ENCODE measurements around the gene PTPRO.
A peak's percentile ranks its signal among the peaks of the same experiment; 100 is the strongest.

The PTPRO gene

GRCh38 chr12:15590180-15590826 is 268.0 kb downstream of the PTPRO start:
- no peak overlapping the region for H3K4me3 ChIP-seq (ENCODE audit: low read depth, low read length)
- peak; percentile 65 for DNase-seq (ENCODE audit: low read depth)
- peak; percentile 74 for TF ChIP-seq CTCF (IDR thresholded peaks at IDR 0.05; ENCODE audit: low read depth, low read length)
- no peak for TF ChIP-seq POLR2A (IDR thresholded peaks at IDR 0.05; ENCODE audit: extremely low read depth, insufficient read length)
- TF ChIP-seq, protein P1, sequence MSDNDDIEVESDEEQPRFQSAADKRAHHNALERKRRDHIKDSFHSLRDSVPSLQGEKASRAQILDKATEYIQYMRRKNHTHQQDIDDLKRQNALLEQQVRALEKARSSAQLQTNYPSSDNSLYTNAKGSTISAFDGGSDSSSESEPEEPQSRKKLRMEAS (IDR thresholded peaks at IDR 0.05; ENCODE audit: low read depth, low read length) = peak; percentile 75
- TF ChIP-seq MYC (IDR thresholded peaks at IDR 0.05; ENCODE audit: low read depth, low read length) = no peak

- no peak overlapping the region for H3K4me3 ChIP-seq (ENCODE audit: low read depth, low read length)
- no peak for DNase-seq (ENCODE audit: low read depth)
- TF ChIP-seq POLR2A (IDR thresholded peaks at IDR 0.05; ENCODE audit: extremely low read depth, insufficient read length) = no peak
- TF ChIP-seq CTCF (IDR thresholded peaks at IDR 0.05; ENCODE audit: low read depth, low read length) = no peak
- TF ChIP-seq, protein P1 (IDR thresholded peaks at IDR 0.05; ENCODE audit: low read depth, low read length) = no peak
- no peak for TF ChIP-seq MYC (IDR thresholded peaks at IDR 0.05; ENCODE audit: low read depth, low read length)
Measured at GRCh38 chr12:15591811-15592210, 269.5 kb downstream of the PTPRO start.

GRCh38 chr12:15592934-15593333 is 270.6 kb downstream of the PTPRO start:
- TF ChIP-seq POLR2A (IDR thresholded peaks at IDR 0.05; ENCODE audit: extremely low read depth, insufficient read length) = no peak
- TF ChIP-seq, protein P1 (IDR thresholded peaks at IDR 0.05; ENCODE audit: low read depth, low read length) = no peak
- TF ChIP-seq CTCF (IDR thresholded peaks at IDR 0.05; ENCODE audit: low read depth, low read length) = no peak
- TF ChIP-seq MYC (IDR thresholded peaks at IDR 0.05; ENCODE audit: low read depth, low read length) = no peak
- H3K4me3 ChIP-seq (ENCODE audit: low read depth, low read length) = no peak overlapping the region
- DNase-seq (ENCODE audit: low read depth) = no peak

DNA sequence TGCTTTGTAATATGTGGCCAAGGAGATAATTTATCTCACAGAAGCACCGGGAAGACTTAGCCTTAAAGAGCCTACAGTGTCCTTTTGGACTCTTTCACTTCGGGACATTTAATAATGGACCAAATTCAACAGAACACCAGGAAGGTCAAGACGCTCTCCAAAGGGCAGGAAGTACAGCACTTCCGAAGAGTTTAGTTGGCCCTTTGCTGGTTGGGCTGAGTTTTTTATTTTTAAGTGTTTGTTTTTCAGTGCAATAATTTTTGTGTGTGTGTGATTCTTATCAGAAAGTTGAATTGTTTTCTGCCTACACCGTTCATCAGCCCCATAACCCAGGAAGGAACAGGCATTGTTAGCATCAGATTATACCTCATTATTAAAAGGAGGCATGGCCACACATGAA is 273.9 kb downstream of the PTPRO start:
- no peak overlapping the region for H3K4me3 ChIP-seq (ENCODE audit: low read depth, low read length)
- TF ChIP-seq, protein P1 (IDR thresholded peaks at IDR 0.05; ENCODE audit: low read depth, low read length) = no peak
- no peak for TF ChIP-seq POLR2A (IDR thresholded peaks at IDR 0.05; ENCODE audit: extremely low read depth, insufficient read length)
- TF ChIP-seq MYC (IDR thresholded peaks at IDR 0.05; ENCODE audit: low read depth, low read length) = no peak
- TF ChIP-seq CTCF (IDR thresholded peaks at IDR 0.05; ENCODE audit: low read depth, low read length) = no peak
- DNase-seq (ENCODE audit: low read depth) = no peak

DNA sequence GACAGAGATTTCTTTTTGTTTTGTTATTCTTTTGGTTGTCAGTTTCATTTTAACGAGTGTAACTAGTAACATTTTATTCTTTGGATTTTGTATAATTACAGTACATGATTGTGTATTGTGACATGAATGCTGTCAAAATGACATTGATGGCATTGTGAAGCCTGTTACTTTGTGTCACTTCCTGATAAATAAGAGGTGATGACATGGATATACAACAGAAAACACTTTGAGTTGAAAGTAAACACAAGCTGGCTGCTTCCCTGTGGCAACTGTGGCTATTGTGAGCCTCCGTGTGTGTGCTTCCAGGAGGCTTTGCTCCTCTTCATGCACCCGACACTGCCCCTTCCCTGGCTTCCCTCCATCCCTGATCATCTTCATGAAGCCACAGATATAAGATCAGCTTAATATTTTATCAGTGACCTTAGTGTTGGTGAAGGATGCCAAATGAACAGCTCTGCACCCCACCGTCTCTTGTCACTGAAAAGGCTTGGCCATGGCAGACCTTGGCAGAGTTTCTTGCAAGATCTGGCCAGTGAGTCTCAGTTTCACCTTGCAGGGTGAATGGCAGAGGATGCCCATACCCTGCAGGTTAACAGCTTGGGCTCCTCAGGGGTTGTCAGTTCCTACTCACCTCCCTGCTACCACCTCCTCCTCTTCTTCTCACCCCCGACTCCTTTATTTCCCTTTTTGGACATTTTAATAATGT is 275.0 kb downstream of the PTPRO start:
- TF ChIP-seq POLR2A (IDR thresholded peaks at IDR 0.05; ENCODE audit: extremely low read depth, insufficient read length) (no peak), MYC (IDR thresholded peaks at IDR 0.05; ENCODE audit: low read depth, low read length) (no peak), CTCF (IDR thresholded peaks at IDR 0.05; ENCODE audit: low read depth, low read length) (no peak)
- TF ChIP-seq, protein P1 (IDR thresholded peaks at IDR 0.05; ENCODE audit: low read depth, low read length) = no peak
- H3K4me3 ChIP-seq (ENCODE audit: low read depth, low read length) = no peak overlapping the region
- DNase-seq (ENCODE audit: low read depth) = no peak

All from NB4 (cell line).